GM19023 (cell line): ENCODE measurements around the gene OGFOD3.

Experiments used
- ATAC-seq: cut with Tn5 transposase; IDR thresholded peaks from one replicate; pipeline ENCODE4 v1.9.1; 2021; ENCODE audit warnings: mild to moderate bottlenecking, moderate library complexity; ENCODE audit not compliant: unreplicated experiment

OGFOD3 gene

DNA sequence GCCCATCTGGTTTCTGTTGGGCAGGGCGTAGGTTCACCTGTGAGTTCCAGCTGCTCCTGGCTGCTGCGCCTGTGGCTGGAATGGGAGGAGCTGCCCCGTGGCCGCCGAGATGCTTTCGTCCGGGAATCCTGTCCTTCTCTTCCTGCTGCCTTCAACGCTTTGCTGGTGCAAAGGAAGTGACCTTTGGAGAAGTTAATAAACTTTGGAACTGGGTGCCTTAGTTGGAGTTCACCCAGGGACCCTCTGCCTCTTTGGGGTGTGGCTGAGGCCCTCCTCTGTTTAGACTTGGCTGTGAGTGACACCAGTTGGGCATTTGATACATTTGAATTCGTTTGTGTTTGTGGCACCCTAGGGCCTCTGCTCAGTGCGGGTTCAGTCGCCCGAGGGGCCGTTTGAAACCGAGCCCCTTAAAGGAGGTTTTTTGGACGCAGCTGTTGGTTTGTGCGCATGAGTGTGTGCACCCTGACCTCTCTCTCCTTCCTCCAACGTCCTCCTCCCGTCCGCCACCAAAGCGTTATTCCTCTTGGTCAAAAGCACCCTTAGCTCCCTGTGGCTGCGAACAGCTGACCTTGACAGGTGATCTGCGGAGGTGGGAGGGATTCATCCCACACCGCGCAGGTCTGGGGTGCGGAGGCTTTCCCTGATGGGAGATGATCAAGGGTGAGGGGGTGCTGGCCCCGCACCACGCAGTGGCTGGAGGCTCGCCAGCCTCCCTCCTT, 75.9 kb downstream of the OGFOD3 start:
- ATAC-seq = no peak

- ATAC-seq = no peak
Measured at GRCh38 chr17:82339634-82340580, 78.5 kb downstream of the OGFOD3 start.
